Cortex of kidney (tissue), 1 donor: ENCODE data around the gene KAT2A.

Source experiments
- DNase-seq: peaks from one replicate; lab custom pipeline; 2025; lab: John Stamatoyannopoulos, UW

Gene KAT2A

DNA sequence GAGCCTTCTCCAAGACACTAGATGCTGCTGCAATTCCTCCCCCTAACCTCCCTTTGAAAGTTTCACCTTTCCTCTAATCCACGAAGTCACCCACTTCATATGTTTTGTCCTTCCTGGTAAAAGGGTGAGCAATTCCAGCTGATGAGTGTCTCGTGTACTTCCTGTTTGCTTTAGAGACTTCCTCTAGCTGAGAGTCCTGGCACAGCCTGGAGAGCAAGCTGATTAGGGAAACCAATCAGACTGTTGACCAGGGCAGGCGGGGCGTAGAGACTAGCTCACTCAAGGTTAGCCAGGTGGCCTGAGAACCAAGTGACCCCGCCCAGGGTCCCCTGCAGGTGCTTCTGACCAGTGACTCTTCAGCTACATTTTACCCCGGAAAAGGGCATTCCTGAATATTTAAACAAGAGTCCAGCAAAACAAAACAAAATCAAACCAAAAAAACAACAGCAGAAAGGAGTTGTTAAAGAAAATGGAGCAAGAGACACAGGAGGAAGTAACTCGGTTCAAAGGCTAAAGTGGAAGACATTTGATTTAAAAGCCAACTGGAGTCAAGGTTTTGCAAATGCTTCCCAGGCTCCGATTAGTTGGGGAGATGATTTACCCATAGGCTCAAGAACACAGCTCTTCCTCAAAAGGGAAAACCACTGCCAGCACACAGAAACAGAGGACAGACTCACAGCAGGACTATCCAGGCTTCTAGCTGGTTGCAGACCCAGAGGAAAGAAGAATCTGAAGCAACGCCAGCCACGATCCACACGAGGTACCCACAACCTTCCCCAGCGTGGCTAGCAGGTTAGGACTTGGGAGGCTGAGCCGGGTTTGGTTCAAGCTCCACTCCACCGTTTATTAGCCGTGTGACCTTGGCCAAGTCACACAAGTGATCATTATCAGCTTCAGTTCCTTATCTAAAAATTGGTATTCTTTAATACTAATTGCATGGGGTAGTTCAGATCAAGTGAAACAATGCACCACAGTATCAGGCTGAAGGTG is 14.8 kb upstream of the KAT2A start:
- DNase-seq, result no peak

DNA sequence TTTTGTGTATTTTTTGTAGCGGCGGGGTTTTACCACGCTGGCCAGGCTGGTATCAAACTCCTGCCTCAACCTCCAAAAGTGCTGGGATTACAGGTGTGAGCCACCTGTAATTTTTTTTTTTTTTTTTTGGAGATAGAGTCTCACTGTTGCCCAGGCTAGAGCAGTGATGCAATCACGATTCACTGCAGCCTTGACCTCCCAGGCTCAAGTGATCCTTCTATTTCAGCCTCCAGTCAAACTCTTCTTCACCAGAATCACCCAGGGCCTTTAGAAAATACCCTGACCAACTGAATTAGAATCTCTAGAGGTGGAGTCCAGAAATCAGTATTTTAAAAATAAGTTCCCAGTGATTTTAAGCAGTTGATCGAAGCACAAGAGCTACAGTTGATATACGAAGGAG is 14.0 kb upstream of the KAT2A start:
- DNase-seq, result no peak

DNA sequence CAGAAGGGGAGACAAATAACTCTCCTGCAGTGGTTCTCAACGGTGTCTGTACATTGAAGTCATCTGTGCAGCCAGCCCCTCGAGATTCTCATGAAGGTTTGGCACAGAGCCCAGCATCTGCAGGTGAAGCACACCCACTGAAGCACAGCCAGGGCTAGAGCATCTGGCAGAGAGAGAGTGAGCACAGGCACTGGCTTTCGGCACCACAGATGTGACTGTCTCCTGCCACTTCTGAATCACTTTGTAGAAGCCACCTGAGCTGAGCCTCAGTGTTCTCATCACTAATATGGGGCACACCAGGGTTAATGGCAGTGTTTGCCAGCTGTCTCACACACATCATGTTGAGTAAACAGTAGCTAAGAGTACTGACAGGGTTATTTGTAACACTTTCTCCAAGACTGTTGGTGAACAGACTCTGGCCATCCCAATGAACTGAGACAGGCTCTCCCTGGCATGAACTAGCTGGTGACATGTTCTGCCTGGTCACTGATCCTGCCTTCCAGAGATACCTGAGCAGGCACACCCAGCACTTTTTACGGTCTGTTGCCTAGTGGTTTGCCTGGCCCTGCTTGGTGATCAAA is 12.4 kb upstream of the KAT2A start:
- no peak for DNase-seq

DNA sequence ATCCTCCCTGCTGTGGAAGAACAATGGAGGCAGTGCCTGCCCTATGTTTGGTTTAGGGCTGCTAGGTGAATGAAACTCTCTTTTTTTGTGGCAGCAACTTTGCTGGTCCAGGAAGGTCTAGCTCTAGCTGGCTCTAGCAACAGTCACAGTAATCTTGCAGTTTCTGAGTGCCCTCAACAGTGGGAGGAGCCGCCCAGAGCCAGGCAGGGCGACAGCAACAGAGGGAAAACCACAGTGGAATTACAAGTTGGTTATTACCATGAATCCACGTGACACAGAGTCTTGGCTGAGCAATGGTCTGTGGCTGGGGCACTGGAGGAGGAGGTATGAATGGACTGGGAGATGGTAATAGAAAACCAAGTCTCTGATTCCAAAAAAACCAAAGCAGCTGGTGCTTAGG is 11.8 kb upstream of the KAT2A start:
- no peak for DNase-seq

DNA sequence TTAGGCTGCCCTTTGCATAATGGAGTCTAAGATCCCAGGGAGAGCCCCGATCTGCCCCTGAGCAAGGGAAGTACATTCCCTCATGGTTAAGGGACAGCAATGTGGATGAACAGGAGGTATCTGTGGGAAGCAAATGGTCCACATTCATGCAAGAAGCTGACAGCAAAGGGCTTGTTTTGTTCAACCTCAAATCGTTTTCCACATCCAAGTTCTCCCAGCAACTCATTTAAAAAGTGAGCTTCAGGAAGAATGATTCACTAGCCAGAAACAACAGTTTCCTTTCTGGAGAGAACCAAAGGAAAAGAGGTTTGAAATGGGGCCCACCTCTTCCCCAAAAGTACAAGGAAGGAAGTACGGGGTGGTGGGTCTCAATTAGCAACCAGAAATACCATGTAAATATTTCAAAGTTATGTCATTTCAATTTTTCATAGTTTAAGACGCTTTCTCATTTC is 10.8 kb upstream of the KAT2A start:
- no peak for DNase-seq

DNA sequence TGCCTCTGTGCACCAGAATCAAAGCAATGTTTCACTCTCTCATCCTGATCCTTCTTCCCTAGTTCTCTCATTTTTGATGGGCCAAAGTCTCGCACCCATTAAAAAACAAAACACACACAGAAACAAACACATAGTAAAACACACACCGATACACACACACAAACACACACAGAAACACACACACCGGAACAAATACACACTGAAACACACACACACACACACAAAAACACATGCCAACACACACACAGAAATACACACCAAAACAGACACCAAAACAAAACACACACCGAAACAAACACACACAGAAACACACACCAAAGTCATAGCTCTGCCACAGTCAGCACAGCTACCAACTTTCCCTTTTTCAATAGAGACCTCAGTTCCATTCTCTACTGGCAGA is 10.1 kb upstream of the KAT2A start:
- no peak for DNase-seq

DNA sequence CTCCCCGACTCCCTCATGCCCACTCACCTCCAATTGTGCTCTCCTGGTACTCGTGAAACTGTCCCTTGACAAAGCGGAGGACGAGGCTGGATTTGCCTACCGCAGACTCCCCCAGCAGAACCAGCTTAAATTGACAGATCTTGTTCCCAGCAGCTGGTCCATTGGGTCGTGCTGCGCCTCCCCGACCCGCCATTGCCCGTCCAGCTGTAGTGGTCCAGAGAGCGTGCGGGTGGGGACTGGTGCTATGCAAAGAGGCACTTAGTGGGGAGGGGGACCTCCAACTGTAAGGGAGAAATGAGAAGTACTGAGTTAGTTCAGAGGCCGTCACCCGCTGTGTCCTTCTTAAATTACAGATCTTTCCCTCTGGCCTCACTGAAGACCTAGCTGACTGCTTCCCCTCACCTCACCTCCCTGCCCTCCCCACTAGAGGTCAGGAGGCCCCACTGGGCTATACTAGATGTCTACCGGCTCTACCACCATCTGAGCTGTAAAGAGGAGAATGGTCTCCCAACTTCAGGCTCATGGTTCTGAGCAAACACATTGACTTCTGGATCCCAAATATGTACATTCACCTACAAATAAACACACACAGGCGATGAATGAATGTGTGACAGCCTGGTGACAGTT is 9.3 kb upstream of the KAT2A start:
- no peak for DNase-seq

DNA sequence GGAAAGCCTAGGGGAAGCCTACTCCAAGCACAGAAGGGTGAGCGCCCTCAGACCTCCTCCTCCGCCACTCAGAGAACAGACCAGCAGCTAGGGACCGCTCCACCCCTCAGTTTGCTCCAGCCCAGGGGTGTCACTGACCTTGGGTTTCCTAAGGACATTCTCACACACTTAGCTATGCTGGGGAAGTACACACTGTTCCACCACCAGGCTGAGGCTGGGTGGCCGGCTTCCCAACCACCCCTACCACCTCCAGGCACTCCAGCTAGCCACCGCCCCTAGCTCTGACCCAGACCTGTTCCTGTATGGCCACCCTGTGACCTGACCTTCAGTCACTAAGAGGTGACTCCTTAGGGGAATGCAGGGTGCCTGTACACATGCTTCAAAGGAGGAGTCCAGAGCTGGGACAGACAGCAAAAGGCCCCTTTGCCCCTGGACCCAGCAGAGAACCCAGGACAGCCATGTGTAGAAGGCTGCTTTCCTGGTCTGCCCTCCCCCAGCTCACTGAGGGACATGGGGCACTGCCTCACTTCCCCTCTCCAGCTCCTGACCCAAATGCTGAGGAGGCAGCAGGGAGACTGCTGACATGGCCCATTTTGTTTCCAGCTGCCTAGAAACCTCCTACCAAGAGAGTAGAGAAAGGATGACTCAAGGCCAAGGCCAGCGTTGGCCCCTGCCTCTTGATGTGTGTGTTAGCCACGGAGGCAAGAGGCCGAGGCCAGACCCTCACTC is 8.1 kb upstream of the KAT2A start:
- no peak for DNase-seq

DNA sequence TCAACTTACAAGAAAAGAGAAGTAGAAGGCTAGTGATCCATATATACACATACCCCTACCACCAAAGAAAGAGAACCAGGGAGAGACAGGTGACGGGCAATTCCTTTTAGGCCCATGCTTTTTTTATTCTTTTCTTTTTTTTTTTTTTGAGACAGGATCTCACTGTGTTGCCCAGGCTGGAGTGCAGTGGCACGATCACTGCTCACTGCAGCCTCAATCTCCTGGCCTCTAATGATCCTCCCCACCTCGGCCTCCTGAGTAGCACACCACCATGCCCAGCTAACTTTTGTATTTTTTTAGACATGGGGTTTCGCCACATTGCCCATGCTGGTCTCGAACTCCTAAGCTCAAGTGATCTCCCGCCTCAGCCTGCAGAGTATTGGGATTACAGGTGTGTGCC is 6.2 kb upstream of the KAT2A start:
- no peak for DNase-seq

DNA sequence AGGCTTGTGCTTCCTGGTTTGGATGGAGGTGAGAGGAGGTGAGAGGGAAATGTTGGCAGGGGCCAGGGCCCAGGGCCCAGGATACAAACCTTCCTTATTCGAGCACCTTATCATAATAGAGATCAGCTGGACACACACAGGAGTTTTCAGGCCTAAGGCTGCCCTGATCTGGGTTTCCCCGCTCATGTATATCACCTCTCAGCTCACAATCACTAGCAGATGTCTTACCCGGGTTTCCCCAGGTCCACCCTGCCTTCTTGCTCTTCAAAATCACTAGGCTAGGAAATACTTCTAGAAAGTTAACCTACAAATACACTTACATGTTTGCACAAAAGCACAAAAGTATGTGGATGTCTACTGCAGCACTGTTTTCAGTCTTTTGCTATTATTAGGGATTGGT is 5.7 kb upstream of the KAT2A start:
- no peak for DNase-seq

DNA sequence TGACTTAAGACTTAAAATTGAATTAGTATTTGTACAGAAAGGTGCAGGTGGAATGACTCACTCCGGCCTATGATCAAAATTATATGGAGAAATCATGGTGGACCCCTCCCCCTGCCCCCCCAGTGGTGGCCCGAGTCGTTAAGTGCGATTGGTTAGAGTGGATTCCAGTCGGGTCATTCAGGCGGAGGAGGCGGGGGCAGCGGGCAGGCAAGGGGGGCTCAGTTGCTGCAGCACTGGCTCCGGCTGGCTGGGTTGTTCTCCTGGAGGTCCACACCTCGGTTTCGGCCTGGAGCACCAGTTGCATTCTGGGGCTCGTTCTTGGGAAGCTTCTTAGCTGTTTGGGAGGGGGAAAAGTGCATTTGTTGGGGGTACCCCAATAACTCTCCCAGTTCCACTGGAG is 4.4 kb upstream of the KAT2A start:
- no peak for DNase-seq

DNA sequence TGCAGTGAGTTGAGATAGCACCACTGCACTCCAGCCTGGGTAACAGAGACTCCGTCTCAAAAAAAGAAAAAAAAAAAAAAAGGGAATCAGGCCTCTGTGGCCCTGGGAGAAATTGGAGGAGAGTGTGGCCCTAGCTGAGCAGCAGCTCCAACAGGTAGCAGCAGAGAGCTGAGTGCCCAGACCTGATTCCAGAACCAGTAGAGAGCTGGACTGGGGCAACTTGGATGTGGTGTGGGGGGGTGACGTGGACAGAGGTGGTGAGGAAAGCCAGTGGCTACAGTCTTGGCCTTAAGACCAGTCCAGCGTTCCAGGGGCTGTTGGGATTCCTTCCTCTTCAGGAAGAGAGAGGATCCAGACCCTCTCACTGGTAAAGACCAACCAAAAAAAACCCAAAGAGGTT is 3.1 kb upstream of the KAT2A start:
- no peak for DNase-seq

DNA sequence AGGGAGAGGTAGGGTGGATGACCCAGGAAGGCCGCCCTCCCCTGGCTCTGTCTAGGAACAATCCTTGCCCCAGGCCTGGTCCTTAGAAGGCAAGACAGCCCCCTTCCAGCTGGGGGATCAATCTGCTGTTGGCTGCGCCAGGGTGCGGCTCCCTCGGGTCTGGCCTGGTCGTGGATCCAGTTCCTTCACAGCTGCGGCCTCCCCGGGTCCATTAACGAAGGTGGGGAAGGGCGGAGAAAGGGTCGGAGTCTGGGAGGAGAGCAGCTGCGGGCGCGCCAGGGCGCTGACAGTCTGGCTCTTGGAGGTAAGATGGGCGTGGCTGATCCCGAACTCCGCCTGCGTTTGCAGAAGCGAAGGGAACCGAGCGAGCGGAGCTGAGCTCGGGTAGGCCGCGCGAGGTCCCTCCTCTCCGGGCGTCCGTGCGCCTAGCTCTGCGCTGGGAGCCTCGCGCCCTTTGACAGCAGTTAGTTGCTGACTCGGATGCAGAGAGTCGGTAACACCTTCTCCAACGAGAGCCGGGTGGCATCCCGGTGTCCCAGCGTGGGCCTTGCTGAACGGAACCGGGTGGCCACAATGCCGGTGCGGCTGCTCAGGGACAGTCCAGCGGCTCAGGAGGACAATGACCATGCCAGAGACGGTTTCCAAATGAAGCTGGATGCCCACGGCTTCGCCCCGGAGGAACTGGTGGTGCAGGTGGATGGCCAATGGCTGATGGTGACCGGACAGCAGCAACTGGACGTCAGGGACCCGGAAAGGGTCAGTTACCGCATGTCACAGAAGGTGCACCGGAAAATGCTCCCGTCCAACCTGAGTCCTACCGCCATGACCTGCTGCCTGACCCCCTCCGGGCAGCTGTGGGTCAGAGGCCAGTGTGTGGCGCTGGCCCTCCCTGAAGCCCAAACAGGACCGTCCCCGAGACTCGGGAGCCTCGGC is 1.5 kb upstream of the KAT2A start, which contains the start of gene HSPB9:
HSPB9 (plus strand) TSS at position 434 of the 933 bp plus-strand sequence; CDS start at position 481, 47 bp downstream.
- DNase-seq, result no peak

DNA sequence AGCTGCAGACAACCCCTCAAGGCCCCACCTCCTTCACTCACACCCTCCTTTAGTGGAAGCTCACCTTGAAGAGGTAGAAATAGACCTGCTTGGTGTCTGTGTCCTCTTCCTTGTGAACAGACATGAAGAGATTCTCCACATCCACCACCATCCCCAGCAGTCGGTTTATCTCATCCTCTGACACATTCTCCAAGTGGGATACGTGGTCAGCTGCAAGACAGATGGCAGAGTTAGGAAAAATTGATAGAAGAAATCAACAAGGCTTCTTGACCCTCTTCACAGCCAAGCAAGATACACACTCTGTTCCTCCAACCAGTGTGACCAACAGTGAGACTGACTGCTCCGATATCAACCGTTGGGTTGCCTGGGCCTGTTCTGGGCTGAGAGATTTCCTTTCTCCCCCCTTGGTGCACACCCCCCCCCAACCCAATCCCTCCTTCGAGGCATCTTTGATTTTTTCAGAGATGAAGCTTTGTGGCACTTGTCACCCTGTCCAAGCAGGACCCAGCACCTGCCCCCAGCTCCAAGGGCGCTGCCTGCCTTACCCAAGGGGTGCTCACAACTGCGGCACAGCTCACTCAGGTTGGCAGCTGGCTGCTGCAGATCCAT is 902 bp downstream of the KAT2A start:
- no peak for DNase-seq

DNA sequence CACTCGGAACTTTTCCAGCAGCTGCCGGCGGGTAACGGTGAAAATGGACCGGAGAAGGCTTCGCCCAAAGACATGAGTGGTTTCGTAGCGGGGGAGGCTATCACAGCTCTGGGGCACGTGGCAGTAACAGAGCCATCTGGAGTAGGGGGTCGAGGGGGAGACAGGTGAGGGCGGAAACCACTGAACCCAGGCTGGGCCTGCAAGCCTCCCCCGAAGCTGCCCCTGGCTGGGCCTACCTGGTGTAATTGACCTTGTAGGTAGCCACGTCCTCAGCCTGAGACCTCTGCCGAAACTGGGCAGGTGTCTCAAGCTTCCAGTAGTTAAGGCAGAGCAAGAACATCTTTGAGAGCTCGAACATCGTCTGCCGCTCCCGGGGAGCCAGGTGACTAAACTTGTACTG is 1.9 kb downstream of the KAT2A start:
- DNase-seq, result no peak

DNA sequence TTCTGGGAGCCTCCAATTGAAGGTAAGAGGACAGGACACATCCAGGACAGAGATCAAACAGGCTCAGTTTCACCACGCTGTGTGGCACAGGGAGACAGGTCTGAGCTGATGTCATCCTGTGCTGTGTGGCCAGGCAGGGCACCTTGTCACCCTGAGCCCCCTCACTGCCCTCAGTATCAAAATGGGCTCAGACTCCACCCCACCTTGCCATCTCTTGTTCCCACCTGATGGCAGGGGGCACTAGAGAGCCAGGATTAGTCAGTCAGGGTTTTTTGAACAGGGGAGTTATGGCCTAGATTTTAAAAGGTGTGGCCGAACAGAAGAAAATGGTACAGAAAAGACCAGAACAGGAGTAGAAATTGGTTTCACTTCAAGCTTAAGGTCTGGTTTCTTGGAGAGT is 2.6 kb downstream of the KAT2A start:
- DNase-seq, result no peak

DNA sequence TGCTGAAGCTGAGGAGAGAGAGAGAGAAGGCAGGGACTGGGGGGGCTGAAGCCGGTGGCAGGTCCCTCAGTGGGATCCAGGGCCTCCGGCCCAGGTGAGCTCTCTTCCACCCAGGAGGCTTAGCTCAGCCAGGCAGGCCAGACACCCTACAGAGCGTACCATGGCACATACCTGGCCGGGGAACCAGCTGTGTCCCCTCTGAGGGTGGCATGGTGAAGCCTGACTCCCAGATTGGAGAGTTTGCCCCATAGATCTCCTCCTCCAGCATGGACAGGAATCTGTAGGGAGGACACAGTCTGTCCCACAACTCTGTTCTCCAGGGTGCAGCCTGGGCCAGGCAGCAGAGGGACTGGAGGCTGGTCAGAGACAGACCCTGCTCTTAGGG is 3.0 kb downstream of the KAT2A start:
- DNase-seq, result no peak

DNA sequence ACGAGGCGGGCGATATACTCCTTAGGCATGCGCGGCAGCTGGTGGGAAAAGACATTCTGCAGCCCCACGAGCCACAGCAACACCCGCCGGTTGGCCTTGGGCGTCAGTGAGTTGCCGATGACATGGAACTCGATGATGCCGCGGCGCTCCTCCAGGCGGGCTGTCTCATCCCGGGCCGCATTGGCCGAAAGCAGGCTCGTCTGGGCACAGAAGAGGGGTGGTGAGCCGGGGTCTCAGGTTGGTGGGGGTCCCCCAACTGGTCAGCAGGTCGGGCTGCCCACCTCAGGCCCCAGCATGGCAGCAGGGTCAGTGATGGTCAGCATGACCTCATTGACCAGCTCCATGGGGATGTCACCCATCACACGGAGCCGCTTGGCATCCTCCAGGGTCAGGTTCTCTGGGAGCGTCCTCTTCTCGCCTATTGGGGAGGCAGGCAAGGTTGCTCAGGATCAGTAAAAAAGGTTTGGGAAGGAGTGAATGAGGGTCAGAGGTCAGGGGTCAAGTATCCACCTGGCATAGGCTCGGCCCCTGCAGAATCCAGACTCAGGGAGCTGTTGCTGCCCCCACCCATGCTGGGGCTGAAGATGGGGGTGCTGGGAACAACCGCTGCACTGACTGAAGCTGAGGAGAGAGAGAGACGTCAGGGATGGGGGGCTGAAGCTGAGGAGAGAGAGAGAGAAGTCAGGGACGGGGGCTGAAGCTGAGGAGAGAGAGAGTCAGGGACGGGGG is 3.6 kb downstream of the KAT2A start:
- DNase-seq, result no peak

DNA sequence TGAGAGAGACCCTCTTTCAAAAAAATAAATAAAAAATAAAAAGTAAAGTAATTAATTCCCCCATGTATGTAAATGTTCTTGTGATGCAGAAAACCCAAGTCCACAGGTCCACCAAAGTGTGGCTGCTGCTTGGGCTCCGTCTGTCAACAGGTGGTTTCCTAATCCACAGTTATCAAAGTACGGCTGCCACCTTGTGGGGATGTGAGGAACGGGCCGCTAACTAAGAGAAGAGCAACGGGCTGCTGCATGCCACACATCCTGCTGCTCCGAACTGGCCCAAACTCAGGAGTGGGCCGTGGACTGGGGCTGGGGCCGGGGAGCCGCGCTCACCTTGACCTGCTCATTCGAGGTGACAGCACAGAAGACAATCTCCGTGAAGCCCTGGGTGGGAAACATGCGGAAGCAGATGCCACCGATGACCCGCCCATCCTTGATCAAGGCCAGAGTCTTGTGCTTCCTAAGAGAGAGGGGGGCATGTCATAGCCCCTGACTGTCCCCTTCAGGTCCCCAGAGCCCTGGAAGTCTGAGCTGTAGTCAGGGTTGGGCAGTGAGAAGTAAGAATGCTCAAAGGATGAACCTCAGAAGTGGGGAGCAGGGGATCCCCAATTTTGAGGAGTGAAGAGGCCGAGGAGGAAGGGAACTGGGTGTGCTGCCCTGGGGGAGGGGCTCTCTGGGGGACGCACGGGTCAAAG is 4.3 kb downstream of the KAT2A start:
- no peak for DNase-seq
